ENCODE results near the gene AOAH.
A peak's percentile ranks its signal among the peaks of the same experiment; 100 is the strongest.

AOAH gene

GRCh38 chr7:36671432-36671829 is 52.9 kb downstream of the AOAH start:
- TF ChIP-seq TCF12 (IDR thresholded peaks at IDR 0.05; ENCODE audit: low read depth), result no peak
- no peak for TF ChIP-seq RAD21 (IDR thresholded peaks at IDR 0.05; ENCODE audit: low read depth)
- TF ChIP-seq FOXM1 (IDR thresholded peaks at IDR 0.05; ENCODE audit: borderline replicate concordance, low read depth), result no peak
- no peak for TF ChIP-seq TEAD4 (IDR thresholded peaks at IDR 0.05)
- no peak for TF ChIP-seq EP300 (IDR thresholded peaks at IDR 0.05; ENCODE audit: borderline replicate concordance)
- no peak for TF ChIP-seq CEBPB (IDR thresholded peaks at IDR 0.05)
- TF ChIP-seq USF1 (IDR thresholded peaks at IDR 0.05), result no peak
- TF ChIP-seq YY1 (IDR thresholded peaks at IDR 0.05; ENCODE audit: low read depth), result no peak
- TF ChIP-seq REST (IDR thresholded peaks at IDR 0.05; ENCODE audit: low read depth), result no peak
- TF ChIP-seq TAF1 (IDR thresholded peaks at IDR 0.05; ENCODE audit: low read depth), result no peak
- no peak for TF ChIP-seq NFIC (IDR thresholded peaks at IDR 0.05)
- TF ChIP-seq MAX (IDR thresholded peaks at IDR 0.05), result no peak
- TF ChIP-seq EGR1 (IDR thresholded peaks at IDR 0.05), result no peak
- TF ChIP-seq CREB1 (IDR thresholded peaks at IDR 0.05; ENCODE audit: low read depth), result no peak
- no peak for TF ChIP-seq ZBTB7A (IDR thresholded peaks at IDR 0.05; ENCODE audit: low read depth)

- no peak for TF ChIP-seq EGR1 (IDR thresholded peaks at IDR 0.05)
- TF ChIP-seq RAD21 (IDR thresholded peaks at IDR 0.05; ENCODE audit: low read depth), result peak; percentile 94
Measured at GRCh38 chr7:36670585-36671431, 53.5 kb downstream of the AOAH start.

- TF ChIP-seq CREB1 (IDR thresholded peaks at IDR 0.05; ENCODE audit: low read depth), result no peak
- no peak for TF ChIP-seq TAF1 (IDR thresholded peaks at IDR 0.05; ENCODE audit: low read depth)
- TF ChIP-seq EP300 (IDR thresholded peaks at IDR 0.05; ENCODE audit: borderline replicate concordance), result no peak
- TF ChIP-seq TEAD4 (IDR thresholded peaks at IDR 0.05), result no peak
- no peak for TF ChIP-seq REST (IDR thresholded peaks at IDR 0.05; ENCODE audit: low read depth)
- TF ChIP-seq NFIC (IDR thresholded peaks at IDR 0.05), result no peak
- no peak for TF ChIP-seq USF1 (IDR thresholded peaks at IDR 0.05)
- no peak for TF ChIP-seq MAX (IDR thresholded peaks at IDR 0.05)
- TF ChIP-seq TCF12 (IDR thresholded peaks at IDR 0.05; ENCODE audit: low read depth), result no peak
- no peak for TF ChIP-seq YY1 (IDR thresholded peaks at IDR 0.05; ENCODE audit: low read depth)
- no peak for TF ChIP-seq CEBPB (IDR thresholded peaks at IDR 0.05)
- no peak for TF ChIP-seq RAD21 (IDR thresholded peaks at IDR 0.05; ENCODE audit: low read depth)
- no peak for TF ChIP-seq EGR1 (IDR thresholded peaks at IDR 0.05)
- no peak for TF ChIP-seq FOXM1 (IDR thresholded peaks at IDR 0.05; ENCODE audit: borderline replicate concordance, low read depth)
- TF ChIP-seq ZBTB7A (IDR thresholded peaks at IDR 0.05; ENCODE audit: low read depth), result no peak
Measured at GRCh38 chr7:36668750-36669149, 55.5 kb downstream of the AOAH start.

- TF ChIP-seq TAF1 (IDR thresholded peaks at IDR 0.05; ENCODE audit: low read depth), result no peak
- no peak for TF ChIP-seq USF1 (IDR thresholded peaks at IDR 0.05)
- no peak for TF ChIP-seq TEAD4 (IDR thresholded peaks at IDR 0.05)
- TF ChIP-seq CREB1 (IDR thresholded peaks at IDR 0.05; ENCODE audit: low read depth), result no peak
- no peak for TF ChIP-seq REST (IDR thresholded peaks at IDR 0.05; ENCODE audit: low read depth)
- no peak for TF ChIP-seq ZBTB7A (IDR thresholded peaks at IDR 0.05; ENCODE audit: low read depth)
- TF ChIP-seq MAX (IDR thresholded peaks at IDR 0.05), result no peak
- TF ChIP-seq CEBPB (IDR thresholded peaks at IDR 0.05), result no peak
- TF ChIP-seq EP300 (IDR thresholded peaks at IDR 0.05; ENCODE audit: borderline replicate concordance), result no peak
- TF ChIP-seq YY1 (IDR thresholded peaks at IDR 0.05; ENCODE audit: low read depth), result no peak
- no peak for TF ChIP-seq FOXM1 (IDR thresholded peaks at IDR 0.05; ENCODE audit: borderline replicate concordance, low read depth)
Measured at GRCh38 chr7:36668080-36668479, 56.2 kb downstream of the AOAH start.

Data from Ishikawa (cell line).